HG03025 (cell line): ENCODE results near the gene CDKN1A.

ENCODE experiments used
- ATAC-seq: cut with Tn5 transposase; IDR thresholded peaks from one replicate; pipeline ENCODE4 v1.9.1; 2021; ENCODE audit warnings: mild to moderate bottlenecking, moderate library complexity; ENCODE audit not compliant: unreplicated experiment, low FRiP score

CDKN1A gene

GRCh38 chr6:36655085-36655724 lies 23.3 kb upstream of the CDKN1A start:
- ATAC-seq = no peak

GRCh38 chr6:36656441-36656840 lies 22.1 kb upstream of the CDKN1A start:
- ATAC-seq = no peak

- ATAC-seq = no peak
These were observed 21.2 kb upstream of the CDKN1A start for GRCh38 chr6:36657271-36657670.

- no peak for ATAC-seq
These were observed 20.5 kb upstream of the CDKN1A start for GRCh38 chr6:36657942-36658544.

- no peak for ATAC-seq
These were observed 19.2 kb upstream of the CDKN1A start for GRCh38 chr6:36659271-36659670.

GRCh38 chr6:36660771-36661471 lies 17.6 kb upstream of the CDKN1A start:
- no peak for ATAC-seq

GRCh38 chr6:36662380-36662779 lies 16.1 kb upstream of the CDKN1A start:
- no peak for ATAC-seq

GRCh38 chr6:36662827-36663256 lies 15.7 kb upstream of the CDKN1A start:
- no peak for ATAC-seq

GRCh38 chr6:36663504-36664446 lies 14.7 kb upstream of the CDKN1A start:
- ATAC-seq = no peak

GRCh38 chr6:36665180-36665579 lies 13.3 kb upstream of the CDKN1A start:
- no peak for ATAC-seq

- no peak for ATAC-seq
These were observed 12.2 kb upstream of the CDKN1A start for GRCh38 chr6:36666287-36666686.

GRCh38 chr6:36666826-36667591 lies 11.5 kb upstream of the CDKN1A start:
- ATAC-seq = no peak

GRCh38 chr6:36668591-36668990 lies 9.9 kb upstream of the CDKN1A start:
- ATAC-seq = no peak

- no peak for ATAC-seq
These were observed 9.5 kb upstream of the CDKN1A start for GRCh38 chr6:36669002-36669401.

- no peak for ATAC-seq
These were observed 8.2 kb upstream of the CDKN1A start for GRCh38 chr6:36670271-36670670.

GRCh38 chr6:36671687-36672375 lies 6.7 kb upstream of the CDKN1A start:
- ATAC-seq = no peak

- ATAC-seq = no peak
These were observed 4.6 kb upstream of the CDKN1A start for GRCh38 chr6:36673882-36674281.

- no peak for ATAC-seq
These were observed 3.6 kb upstream of the CDKN1A start for GRCh38 chr6:36674942-36675341.
